Ramos (cell line): ENCODE data around the gene CTAGE4.
"Not testable (repeated sequence)": the region's sequence is repeated elsewhere in the genome, so short reads cannot be mapped to it uniquely, and the experiment has no call there.

Experiments used
- in situ Hi-C: fragments of 300-500 bp; cut with MboI; formaldehyde crosslinking; loops from one replicate; pipeline ENCODE4 v1.14.3; 2022; ENCODE audit warnings: low sequenced_read_pairs; ENCODE audit not compliant: unreplicated experiment

CTAGE4 gene, protein sequence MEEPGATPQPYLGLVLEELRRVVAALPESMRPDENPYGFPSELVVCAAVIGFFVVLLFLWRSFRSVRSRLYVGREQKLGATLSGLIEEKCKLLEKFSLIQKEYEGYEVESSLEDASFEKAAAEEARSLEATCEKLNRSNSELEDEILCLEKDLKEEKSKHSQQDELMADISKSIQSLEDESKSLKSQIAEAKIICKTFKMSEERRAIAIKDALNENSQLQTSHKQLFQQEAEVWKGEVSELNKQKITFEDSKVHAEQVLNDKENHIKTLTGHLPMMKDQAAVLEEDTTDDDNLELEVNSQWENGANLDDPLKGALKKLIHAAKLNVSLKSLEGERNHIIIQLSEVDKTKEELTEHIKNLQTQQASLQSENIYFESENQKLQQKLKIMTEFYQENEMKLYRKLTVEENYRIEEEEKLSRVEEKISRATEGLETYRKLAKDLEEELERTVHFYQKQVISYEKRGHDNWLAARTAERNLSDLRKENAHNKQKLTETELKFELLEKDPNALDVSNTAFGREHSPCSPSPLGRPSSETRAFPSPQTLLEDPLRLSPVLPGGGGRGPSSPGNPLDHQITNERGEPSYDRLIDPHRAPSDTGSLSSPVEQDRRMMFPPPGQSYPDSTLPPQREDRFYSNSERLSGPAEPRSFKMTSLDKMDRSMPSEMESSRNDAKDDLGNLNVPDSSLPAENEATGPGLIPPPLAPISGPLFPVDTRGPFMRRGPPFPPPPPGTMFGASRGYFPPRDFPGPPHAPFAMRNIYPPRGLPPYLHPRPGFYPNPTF

GRCh38 chr7:144183166-144183565 is at the start of gene CTAGE4:
Gene CTAGE4 (plus strand): TSS chr7:144183466. CDS start chr7:144183504, 38 bp downstream.
- in situ Hi-C loops = not testable (repeated sequence)

DNA sequence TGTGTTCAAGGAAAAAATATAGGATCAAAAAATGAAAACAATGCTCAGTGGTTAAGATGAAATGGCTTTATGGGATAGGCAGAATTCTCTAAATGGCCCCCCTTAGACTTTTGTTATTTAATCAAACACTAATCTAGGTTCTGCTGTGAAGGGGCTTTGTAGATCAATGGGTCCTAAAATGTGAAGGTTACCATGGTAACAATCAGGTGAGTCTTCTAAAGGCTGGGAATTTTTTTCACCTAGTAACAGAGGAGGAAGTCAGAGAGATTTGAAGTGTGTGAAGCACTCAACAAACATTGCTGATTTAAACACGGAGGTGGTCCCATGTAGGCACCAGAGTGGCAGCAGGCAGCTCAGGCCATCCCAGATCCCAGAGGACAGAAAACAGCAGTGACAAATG is 49.1 kb upstream of the CTAGE4 start:
- in situ Hi-C loops = no loop called here

DNA sequence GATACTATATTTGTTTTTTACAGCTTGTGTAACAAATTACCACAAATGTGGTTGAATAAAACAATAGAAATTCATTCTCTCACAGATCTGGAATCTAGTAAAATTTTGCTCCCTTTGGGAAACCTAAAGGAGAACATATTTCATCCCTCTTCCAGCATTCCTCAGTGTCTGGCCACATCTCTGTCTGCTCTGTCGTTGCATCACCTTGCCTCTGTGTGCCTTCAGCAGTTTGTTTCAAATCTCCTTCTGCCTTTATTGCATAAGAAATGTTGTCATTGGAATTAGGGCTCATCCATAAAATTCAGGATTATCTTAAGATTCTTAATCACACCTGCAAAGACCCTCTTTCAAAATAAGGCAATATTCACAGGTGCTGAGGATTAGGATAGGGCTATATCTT is 45.8 kb upstream of the CTAGE4 start:
- in situ Hi-C loops = no loop called here

DNA sequence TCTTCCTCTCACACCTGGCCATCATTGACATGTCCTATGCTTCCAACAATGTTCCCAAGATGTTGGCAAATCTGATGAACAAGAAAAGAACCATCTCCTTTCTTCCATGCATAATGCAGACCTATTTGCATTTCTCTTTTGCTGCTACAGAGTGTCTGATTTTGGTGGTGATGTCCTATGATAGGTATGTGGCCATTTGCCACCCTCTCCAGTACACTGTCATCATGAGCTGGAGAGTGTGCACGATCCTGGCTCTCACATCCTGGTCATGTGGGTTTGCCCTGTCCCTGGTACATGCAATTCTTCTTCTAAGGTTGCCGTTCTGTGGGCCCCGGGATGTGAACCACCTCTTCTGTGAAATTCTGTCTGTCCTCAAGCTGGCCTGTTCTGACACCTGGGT is 41.1 kb upstream of the CTAGE4 start:
- in situ Hi-C loops = no loop called here

- in situ Hi-C loops = no loop called here
Measured at GRCh38 chr7:144144426-144144825, 38.8 kb upstream of the CTAGE4 start.

DNA sequence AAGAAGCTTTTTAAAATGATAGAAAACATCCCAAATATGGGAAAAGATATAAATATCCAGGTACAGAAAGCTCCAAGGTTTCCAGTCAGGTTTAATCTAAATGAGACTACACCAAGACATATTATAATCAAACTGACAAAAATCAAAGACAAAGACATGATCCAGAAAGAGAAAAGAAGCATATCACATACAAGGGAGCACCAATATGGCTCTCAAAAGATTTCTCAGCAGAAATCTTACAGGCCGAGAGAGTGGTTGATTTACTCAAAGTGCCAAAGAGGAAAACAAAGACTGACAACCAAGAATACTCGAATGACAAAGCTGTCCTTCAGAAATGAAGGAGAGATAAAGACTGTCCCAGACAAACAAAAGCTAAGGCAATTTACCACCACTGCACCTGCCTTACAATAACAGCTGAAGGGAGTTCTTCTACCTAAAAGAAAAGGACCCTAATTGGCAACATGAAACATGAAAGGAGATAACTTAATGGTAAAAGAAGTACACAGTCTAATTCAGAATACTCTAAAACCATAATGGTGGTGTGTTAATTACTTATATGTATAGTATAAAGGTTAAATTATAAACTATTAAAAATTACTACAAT is 34.9 kb upstream of the CTAGE4 start:
- in situ Hi-C loops = no loop called here

GRCh38 chr7:144158861-144159260 is 24.4 kb upstream of the CTAGE4 start:
- in situ Hi-C loops = no loop called here

DNA sequence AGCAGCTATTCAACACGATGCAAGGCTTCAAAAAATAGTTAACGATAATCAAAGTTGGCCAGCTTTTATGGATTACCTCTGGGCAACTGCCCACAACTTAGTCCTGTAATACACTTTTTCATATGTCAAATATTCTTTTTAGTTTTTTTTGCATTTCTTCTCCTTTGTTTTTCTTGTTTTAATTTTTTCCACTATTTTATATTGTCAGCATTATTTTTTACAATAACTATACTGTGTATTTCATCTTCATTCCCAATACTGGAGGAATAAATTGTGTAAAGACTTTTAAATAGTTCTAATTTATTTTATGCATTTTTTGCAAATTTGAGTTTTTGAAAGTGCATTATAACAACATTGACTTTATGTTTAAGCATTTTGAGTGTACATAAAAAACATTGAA is 18.5 kb upstream of the CTAGE4 start:
- in situ Hi-C loops = no loop called here

DNA sequence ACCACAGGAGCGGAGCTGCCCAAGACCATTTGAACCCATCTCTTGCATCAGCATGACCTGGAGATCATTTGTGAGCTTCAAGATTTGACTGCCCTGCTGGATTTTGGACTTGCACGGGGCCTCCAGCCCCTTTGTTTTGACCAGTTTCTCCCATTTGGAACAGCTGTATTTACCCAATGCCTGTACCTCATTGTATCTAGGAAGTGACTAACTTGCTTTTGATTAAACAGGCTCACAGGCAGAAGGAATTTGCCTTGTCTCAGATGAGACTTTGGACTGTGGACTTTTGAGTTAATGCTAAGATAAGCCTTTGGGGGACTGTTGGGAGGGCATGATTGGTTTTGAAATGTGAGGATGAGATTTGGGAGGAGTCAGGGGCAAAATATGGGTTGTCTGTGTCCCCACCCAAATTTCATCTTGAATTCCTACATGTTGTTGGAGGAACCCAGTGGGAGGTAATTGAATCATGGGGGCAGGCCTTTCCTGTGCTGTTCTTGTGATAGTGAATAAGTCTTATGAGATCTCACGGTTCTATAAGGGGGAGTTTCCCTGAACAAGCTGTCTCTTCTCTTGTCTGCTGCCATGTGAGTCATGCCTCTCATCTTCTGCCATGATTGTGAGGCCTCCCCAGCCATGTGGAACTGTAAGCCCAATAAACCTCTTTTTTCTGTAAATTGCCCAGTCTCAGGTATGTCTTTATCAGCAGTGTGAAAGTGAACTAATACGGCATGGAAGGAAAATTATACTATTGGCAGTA is 11.5 kb upstream of the CTAGE4 start:
- in situ Hi-C loops = not testable (repeated sequence)

GRCh38 chr7:144174613-144175012 is 8.7 kb upstream of the CTAGE4 start:
- in situ Hi-C loops = no loop called here

DNA sequence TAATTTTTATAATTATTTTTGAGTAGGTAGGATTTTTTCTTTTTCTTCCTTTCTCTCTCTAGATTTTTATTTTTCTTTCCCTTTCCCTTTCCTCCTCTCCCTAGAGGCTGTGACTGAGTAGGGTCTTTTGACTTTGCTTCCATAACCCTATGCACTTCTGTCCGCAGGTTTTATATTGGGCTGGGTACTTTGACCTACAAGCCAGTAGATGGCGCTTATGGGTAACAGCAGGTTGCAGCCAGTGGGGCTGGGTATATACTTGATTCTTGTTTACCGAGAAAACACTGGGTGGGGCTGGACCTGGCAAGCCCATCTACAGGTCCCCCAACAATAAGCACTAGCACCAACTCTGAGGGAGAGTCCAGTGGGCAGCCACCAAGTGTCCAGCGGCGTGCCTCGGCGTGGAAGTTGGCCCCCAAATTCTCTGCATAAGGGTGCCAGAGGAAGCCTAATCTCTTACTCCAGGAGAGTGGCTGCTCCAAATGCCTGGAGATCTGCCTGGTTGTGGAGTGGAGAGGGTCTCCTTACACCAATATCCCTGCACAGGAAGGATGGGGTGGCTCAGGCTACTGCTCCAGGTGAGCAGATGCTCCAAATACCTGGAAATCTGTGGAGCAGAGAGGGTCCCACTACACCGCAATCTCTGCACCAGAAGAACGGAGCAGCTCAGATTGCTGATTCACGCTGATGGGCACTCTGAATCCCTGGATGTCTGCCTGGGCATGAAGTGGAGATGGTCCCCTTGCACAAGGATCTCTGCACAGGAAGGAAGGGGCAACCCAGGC is 4.7 kb upstream of the CTAGE4 start:
- in situ Hi-C loops = not testable (repeated sequence)

GRCh38 chr7:144179165-144179479 is 4.1 kb upstream of the CTAGE4 start:
- in situ Hi-C loops = not testable (repeated sequence)

- in situ Hi-C loops = not testable (repeated sequence)
Measured at GRCh38 chr7:144187848-144188247, 4.6 kb downstream of the CTAGE4 start.

- in situ Hi-C loops = not testable (repeated sequence)
Measured at GRCh38 chr7:144188578-144189171, 5.4 kb downstream of the CTAGE4 start.

- in situ Hi-C loops = not testable (repeated sequence)
Measured at GRCh38 chr7:144193782-144194181, 10.5 kb downstream of the CTAGE4 start.

DNA sequence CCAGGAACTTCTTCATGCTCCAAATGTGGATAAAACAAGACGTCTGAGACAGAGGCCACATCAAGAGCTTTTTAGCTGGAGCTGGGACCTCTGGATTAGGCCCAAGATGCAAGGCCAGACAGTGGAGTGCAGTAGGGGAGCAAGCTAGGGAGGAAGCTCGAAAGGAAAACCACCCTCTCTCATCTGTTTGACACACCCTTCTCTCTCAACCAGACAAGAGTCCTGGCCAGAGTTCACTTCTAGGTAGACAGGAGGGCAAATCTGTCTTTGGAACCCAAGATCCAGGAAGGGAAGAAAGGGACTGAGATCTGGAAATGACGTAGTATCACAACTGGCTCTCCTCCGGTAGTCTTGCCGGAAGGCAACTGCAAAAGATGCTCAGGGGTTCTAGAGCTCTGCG is 11.2 kb downstream of the CTAGE4 start:
- in situ Hi-C loops = not testable (repeated sequence)

GRCh38 chr7:144195212-144195872 is 12.1 kb downstream of the CTAGE4 start, which contains the start of gene ARHGEF35:
Gene ARHGEF35 (minus strand): TSS chr7:144195833. CDS start chr7:144188383, 7,450 bp downstream.
- in situ Hi-C loops = not testable (repeated sequence)

- in situ Hi-C loops = not testable (repeated sequence)
Measured at GRCh38 chr7:144198934-144199333, 15.7 kb downstream of the CTAGE4 start.

- in situ Hi-C loops = not testable (repeated sequence)
Measured at GRCh38 chr7:144201978-144202377, 18.7 kb downstream of the CTAGE4 start.
